Measurements from ENCODE around the gene OLFML2B.
"Not testable (repeated sequence)": the region's sequence is repeated elsewhere in the genome, so short reads cannot be mapped to it uniquely, and the experiment has no call there.

OLFML2B gene

DNA sequence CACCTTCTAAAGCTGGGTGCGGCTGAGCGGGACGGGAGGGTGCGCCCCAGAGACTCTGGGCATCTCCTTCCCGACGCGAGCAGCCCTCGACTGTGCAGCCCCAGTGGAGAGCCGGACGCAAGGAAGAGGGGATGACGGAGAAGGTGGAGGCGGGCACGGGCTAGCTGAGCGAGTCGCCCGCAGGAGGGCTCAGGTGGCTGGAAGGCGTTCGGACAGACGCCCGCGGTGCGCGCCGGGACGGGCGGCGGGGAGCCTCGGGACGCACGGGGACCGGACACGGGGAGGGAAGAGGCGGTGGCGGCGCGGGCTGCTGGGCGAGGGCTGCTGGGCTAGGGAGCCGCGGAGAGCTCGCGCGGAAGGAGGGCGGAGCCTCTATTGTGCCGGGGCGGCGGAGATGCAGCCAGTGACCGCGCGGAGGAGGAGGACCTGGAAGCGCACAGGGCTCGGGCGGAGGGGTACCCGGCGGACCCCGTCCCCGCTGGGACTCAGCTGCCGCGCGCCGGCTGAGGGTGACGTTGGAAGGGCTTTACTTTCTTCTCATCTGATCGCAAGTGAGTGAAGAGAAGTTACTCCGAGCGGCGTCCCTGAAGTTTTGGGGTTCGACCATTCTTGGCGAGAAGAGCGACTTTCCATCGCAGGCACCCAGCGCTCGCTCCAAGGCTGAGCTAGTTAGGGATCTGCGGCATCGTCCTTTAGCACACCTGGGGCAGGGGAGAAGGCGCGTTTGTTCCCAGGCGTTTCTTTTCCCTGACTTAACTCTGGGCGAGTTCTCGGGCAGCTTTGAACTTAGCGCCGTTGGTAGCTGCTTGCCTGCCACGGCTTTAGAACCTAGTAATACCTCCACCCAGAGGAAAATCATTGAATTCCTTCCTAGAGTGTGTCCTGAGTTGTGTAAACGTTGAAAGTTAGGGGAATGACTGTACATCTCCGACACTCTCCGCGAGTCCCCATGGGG, at the start of gene OLFML2B:
Gene OLFML2B, minus strand, starts transcription at position 323 of the 955 bp plus-strand sequence. CDS start 439 bp downstream, outside the sequence.
- DNase-seq = peak; percentile 77

DNA sequence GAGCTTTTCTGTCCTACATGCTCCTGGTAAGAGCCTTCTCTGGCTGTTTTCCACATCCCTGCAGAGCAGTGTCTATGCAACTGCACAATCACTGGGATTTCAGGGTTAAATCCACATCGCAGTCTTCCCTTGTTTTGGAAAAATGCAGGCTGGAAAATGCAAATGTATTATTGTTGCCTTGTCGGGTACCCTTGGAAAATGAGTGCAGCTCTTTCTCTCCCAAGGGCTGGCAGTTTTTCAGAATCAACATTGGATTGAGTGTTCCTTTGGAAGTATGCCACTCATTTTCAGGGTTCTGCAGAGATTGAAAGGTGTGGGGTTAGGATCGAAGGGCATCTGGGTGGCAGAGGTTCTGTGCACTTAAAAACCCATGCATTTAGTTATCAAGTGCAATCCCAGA, 49.1 kb upstream of the OLFML2B start:
- DNase-seq = no peak

- no peak for DNase-seq
These were observed 47.2 kb upstream of the OLFML2B start for GRCh38 chr1:162070825-162071224.

GRCh38 chr1:162070094-162070748, 46.6 kb upstream of the OLFML2B start:
- DNase-seq = peak; percentile 58

GRCh38 chr1:162069334-162070093, 45.8 kb upstream of the OLFML2B start, which contains the start of gene NOS1AP:
TSS of gene NOS1AP (plus strand) at chr1:162069691. CDS start at chr1:162070178, 487 bp downstream.
- peak; percentile 89 for DNase-seq

GRCh38 chr1:162068301-162068700, 44.6 kb upstream of the OLFML2B start:
- DNase-seq = no peak

DNA sequence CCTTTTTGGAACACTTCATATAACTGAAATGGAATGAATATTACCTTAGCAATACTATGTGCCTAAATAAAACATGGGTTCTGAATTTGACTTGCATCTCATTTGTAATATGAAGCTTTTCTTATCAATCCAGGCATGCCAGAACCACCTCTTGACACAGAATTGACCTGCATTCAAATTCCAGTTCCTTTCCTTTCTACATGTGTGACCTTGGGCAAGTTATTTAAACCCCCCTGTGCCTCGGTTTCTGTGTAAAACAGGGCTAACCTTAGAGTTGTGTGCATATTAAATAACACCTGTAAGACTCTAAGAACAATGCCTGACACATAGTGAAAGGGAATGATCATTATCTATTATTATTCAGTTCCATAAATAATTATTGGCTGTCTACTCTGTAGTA, 43.8 kb upstream of the OLFML2B start:
- no peak for DNase-seq

- not testable (repeated sequence) for DNase-seq
These were observed 43.2 kb upstream of the OLFML2B start for GRCh38 chr1:162066836-162067235.

GRCh38 chr1:162065016-162065415, 41.3 kb upstream of the OLFML2B start:
- no peak for DNase-seq

- no peak for DNase-seq
These were observed 38.9 kb upstream of the OLFML2B start for GRCh38 chr1:162062542-162063015.

GRCh38 chr1:162060314-162060713, 36.6 kb upstream of the OLFML2B start:
- no peak for DNase-seq

DNA sequence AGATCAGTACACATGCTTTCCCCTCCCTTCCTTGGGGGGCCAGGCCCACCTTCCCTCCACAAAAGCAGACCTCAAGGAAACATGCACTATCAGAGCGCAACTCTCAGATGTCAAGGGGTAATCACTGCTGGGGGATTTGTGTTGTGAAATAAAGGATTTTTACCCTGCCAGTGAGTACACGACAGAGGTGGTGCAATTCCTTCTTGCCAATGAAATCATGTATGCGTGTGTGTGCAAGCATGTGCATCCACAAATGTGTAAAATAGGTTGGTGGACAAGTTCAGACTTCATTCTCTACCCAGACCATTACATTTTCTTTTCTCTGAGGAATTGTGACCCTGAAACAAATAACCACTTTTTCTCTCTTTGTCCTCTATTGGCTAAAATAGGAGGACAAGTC, 36.1 kb upstream of the OLFML2B start:
- DNase-seq = no peak

DNA sequence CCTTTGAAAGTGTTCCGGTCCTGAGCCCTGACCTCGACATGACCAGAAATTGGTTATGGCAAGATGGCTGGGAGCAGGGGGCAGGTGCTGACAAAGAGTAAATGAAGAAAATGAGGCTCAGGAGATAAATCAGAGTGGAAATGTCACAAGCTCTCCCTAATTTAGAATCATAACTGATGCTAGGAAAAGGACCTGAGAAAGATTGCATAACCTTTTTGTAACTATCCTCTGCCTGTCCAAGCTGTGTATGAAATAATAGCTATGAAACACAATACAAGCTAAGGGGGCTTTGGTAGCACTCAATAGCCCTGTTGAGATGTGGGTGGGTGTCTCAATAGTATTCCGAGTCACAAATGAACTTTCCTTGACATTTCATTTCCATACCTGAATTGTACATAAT, 32.9 kb upstream of the OLFML2B start:
- no peak for DNase-seq

DNA sequence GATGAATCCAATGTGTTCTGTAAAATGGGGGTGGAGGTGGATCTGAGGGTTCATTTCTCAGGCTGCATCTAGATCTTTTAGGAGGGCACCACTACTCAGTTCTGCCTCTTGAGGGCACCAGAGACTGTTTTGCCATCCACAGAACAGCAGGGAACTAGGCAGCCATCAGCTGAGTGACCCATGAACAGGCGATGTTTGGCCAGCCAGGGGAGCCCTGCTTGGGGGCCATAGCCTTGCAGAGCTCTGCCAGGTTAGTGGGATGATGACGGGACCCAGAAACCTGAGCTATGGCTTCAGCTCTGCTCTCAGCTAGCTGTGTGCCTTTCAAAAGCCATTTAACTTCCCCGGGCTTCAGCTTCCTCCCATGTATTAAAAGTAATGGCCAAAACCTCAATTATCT, 32.4 kb upstream of the OLFML2B start:
- peak; percentile 59 for DNase-seq

DNA sequence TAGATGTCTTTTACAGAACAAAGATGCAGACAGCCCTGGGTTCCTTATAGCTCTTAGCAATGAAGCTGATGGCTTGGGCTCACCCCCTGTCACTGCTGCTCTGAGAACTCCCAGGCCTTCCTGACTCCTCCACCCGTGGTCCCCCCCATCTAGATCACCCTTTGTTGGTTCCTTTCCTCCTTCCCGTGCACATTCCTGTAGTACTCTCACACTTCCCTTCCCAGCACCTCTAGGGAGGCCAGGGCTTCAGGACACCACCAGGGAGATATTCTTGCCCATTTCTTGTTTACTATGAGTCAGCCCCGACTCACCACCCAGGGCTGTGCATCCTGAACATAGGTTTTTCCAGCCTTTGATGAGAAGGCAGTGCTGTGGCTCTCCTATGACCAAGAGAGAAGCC, 31.4 kb upstream of the OLFML2B start:
- DNase-seq = no peak

- not testable (repeated sequence) for DNase-seq
These were observed 30.3 kb upstream of the OLFML2B start for GRCh38 chr1:162053949-162054348.

DNA sequence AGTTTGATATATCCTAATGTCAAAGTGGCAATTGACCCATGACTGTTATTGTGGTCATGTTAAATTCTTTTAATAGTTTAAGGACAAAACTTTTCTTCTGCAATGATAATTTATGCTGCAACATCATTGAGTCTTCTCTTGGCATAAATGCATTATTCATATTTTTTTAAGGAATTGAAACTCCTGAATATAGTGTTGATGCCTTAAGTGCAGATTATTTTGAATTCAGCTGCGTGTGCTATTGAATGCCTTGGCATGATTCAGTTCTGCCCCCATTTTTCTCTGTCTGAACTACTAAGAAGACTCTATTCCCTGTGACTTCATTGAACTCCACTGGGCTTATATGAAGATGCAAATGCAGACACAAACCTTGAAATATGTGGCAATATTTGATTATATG, 23.3 kb upstream of the OLFML2B start:
- DNase-seq = no peak

DNA sequence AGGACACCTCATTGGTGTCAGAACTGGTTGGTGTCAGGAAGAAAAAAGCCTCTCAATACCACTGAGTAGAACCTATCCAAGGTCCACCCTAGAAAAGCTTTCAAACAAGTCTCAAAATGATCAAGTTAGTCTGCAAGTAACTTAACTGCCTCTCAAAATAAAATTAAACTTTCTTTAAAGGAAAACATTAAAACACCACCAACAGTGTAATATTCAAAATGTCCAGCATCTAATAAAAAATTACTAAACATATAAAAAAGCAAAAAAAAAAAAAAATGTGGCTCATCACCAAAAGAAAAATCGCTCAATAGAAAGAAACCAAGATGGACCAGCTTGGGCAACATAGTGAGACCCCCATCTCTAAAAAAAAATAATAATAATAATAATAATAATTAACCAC, 18.7 kb upstream of the OLFML2B start:
- no peak for DNase-seq

GRCh38 chr1:162040657-162041056, 17.0 kb upstream of the OLFML2B start:
- no peak for DNase-seq

GRCh38 chr1:162040001-162040400, 16.3 kb upstream of the OLFML2B start:
- DNase-seq = no peak

DNA sequence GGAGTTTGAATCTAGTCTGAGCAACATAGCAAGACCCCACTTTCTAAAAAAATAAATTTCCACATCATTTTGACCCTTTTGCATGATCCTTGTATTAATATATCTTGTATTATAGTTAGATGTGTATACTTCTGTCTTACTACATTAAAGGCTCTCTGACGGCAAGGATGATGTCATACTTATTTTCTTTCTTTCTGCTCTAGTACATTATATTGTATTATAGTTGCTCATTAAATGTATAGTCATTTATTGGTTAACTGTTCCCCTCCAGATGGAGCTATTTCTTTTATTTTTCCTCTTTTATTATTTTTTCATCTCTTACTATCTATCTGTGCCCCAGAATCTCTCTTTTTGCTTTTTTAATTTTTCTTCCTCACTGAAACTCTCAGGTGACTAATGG, 15.0 kb upstream of the OLFML2B start:
- no peak for DNase-seq

- DNase-seq = no peak
These were observed 12.5 kb upstream of the OLFML2B start for GRCh38 chr1:162036163-162036562.

GRCh38 chr1:162035241-162035640, 11.6 kb upstream of the OLFML2B start:
- no peak for DNase-seq
